Epithelial cell of proximal tubule (primary cell): ENCODE measurements around the gene ST3GAL6. TPM values are rescaled to one million over a fixed set of nuclear protein-coding genes. Genes with fewer than 3 reads are reported as not detected.

ENCODE experiments used
- DNase-seq: peaks from one replicate; pipeline ENCODE4 v3.0.0-alpha.2; 2011; ENCODE audit warnings: low read depth
- H3K4me3 ChIP-seq: 2 replicates; pipeline ENCODE4 v1.5.1; 2011; ENCODE audit warnings: low read depth, mild to moderate bottlenecking, low read length
- total RNA-seq: library from RNA; depleted of rRNA; stranded (reverse); fragments of >200 nt; gene quantifications from 2 replicates; pipeline ENCODE4 v1.2.3, GENCODE V29; 2015
- TF ChIP-seq, protein P1 (sequence below): conservative IDR thresholded peaks from 2 replicates; pipeline ENCODE4 v1.5.1; 2012; ENCODE audit warnings: low read depth, mild to moderate bottlenecking, low read length

The ST3GAL6 gene
- total RNA-seq, 1 donor from 2014 or later, result 3.9 TPM

DNA sequence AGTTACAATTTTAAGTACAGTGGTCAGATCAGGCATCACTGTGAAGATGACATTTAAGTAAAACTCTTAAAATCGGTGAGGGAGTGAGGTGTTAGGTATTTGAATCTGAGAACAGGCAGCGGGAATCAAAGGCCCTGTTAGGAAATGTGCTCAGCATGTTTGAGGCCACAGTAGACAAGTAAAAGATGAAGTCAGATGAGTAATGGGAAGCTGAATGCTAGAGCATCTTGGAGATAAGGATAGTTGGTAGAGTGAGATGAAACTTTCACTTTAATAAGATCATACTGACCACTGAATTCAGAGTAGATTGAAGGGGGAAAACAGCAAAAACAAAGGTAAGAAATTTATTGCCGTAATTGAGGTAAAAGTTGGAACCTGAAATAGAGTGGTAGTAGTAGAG is 76.7 kb downstream of the ST3GAL6 start:
- no peak for DNase-seq
- H3K4me3 ChIP-seq, result no peak overlapping the region
- TF ChIP-seq, protein P1, sequence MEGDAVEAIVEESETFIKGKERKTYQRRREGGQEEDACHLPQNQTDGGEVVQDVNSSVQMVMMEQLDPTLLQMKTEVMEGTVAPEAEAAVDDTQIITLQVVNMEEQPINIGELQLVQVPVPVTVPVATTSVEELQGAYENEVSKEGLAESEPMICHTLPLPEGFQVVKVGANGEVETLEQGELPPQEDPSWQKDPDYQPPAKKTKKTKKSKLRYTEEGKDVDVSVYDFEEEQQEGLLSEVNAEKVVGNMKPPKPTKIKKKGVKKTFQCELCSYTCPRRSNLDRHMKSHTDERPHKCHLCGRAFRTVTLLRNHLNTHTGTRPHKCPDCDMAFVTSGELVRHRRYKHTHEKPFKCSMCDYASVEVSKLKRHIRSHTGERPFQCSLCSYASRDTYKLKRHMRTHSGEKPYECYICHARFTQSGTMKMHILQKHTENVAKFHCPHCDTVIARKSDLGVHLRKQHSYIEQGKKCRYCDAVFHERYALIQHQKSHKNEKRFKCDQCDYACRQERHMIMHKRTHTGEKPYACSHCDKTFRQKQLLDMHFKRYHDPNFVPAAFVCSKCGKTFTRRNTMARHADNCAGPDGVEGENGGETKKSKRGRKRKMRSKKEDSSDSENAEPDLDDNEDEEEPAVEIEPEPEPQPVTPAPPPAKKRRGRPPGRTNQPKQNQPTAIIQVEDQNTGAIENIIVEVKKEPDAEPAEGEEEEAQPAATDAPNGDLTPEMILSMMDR, result no peak

GRCh38 chr3:98843266-98843959 is 80.3 kb downstream of the ST3GAL6 start:
- no peak for DNase-seq

More at GRCh38 chr3:98843266-98843959, 80.3 kb downstream of the ST3GAL6 start:
- TF ChIP-seq, protein P1, result no peak
- H3K4me3 ChIP-seq, result no peak overlapping the region

Other genes with a start within 250 kb of the ST3GAL6 start
- gene CLDND1, start 240.4 kb upstream of the ST3GAL6 start, total RNA-seq, result 107 and 167 TPM in 2 replicates
- gene GPR15, start 231.4 kb upstream of the ST3GAL6 start, total RNA-seq, result not detected in 2 replicates
- 36.0 and 48.9 TPM in 2 replicates for gene CPOX, start 169.7 kb upstream of the ST3GAL6 start, total RNA-seq
- 621 and 846 TPM in 2 replicates for gene DCBLD2, start 138.4 kb downstream of the ST3GAL6 start, total RNA-seq